ENCODE results near the gene VDAC1.

The VDAC1 gene

GRCh38 chr5:133950821-133951612 is 53.8 kb downstream of the VDAC1 start:
- DNase-seq (ENCODE audit: low read depth, low spot score), result no peak
- H3K4me3 ChIP-seq (ENCODE audit: low read depth, low read length), result no peak overlapping the region
- in situ Hi-C loops (cut with HindIII; ENCODE audit: low sequenced_read_pairs), result no loop called here
- TF ChIP-seq, protein P1, sequence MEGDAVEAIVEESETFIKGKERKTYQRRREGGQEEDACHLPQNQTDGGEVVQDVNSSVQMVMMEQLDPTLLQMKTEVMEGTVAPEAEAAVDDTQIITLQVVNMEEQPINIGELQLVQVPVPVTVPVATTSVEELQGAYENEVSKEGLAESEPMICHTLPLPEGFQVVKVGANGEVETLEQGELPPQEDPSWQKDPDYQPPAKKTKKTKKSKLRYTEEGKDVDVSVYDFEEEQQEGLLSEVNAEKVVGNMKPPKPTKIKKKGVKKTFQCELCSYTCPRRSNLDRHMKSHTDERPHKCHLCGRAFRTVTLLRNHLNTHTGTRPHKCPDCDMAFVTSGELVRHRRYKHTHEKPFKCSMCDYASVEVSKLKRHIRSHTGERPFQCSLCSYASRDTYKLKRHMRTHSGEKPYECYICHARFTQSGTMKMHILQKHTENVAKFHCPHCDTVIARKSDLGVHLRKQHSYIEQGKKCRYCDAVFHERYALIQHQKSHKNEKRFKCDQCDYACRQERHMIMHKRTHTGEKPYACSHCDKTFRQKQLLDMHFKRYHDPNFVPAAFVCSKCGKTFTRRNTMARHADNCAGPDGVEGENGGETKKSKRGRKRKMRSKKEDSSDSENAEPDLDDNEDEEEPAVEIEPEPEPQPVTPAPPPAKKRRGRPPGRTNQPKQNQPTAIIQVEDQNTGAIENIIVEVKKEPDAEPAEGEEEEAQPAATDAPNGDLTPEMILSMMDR (IDR thresholded peaks at IDR 0.05; ENCODE audit: low read depth, low read length), result no peak

DNA sequence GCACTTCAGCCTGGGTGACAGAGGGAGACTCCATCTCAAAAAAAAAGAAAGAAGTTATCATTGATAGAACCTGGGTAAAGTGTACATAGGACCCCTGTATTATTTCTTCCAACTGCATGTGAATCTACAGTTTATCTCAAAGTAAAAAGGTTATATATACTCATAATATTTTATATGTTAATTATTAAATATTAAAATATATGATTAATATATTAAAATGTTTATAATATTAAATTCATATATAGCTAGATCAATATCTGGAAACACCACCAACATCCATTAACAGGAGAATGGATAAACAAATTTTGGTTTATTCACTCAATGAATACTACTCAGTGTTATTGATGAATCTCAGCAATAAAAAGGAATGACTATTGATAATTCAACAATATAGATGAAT is 56.1 kb downstream of the VDAC1 start:
- H3K4me3 ChIP-seq (ENCODE audit: low read depth, low read length), result no peak overlapping the region
- TF ChIP-seq, protein P1 (IDR thresholded peaks at IDR 0.05; ENCODE audit: low read depth, low read length), result no peak
- in situ Hi-C loops (cut with HindIII; ENCODE audit: low sequenced_read_pairs), result no loop called here
- no peak for DNase-seq (ENCODE audit: low read depth, low spot score)

GRCh38 chr5:133947431-133947841 is 57.3 kb downstream of the VDAC1 start:
- no peak overlapping the region for H3K4me3 ChIP-seq (ENCODE audit: low read depth, low read length)
- peak; percentile 56 for DNase-seq (ENCODE audit: low read depth, low spot score)
- TF ChIP-seq, protein P1 (IDR thresholded peaks at IDR 0.05; ENCODE audit: low read depth, low read length), result no peak
- in situ Hi-C loops (cut with HindIII; ENCODE audit: low sequenced_read_pairs), result no loop called here

DNA sequence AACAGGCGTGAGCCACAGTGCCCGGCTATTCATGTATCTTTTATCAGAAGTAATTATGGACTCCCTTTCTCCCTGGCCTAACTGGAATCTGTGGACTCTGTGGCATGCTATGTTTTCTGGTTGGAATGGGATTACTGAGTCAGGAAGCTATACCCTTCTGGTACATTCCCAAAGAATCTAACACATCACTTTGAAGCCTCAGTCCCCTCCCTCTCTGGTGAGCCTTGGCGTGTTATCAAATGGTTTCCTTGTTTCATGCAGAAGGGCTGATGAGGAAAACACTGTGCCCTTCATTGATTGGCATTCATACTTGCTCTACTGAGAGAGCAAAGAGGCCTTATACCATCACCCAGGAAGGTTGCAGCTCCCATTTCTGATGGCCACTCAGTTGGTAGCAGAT is 59.2 kb downstream of the VDAC1 start:
- DNase-seq (ENCODE audit: low read depth, low spot score), result no peak
- H3K4me3 ChIP-seq (ENCODE audit: low read depth, low read length), result no peak overlapping the region
- in situ Hi-C loops (cut with HindIII; ENCODE audit: low sequenced_read_pairs), result no loop called here
- TF ChIP-seq, protein P1 (IDR thresholded peaks at IDR 0.05; ENCODE audit: low read depth, low read length), result no peak

GRCh38 chr5:133944263-133945185 is 60.3 kb downstream of the VDAC1 start:
- TF ChIP-seq, protein P1 (IDR thresholded peaks at IDR 0.05; ENCODE audit: low read depth, low read length), result peak; percentile 80
- no peak overlapping the region for H3K4me3 ChIP-seq (ENCODE audit: low read depth, low read length)
- in situ Hi-C loops (cut with HindIII; ENCODE audit: low sequenced_read_pairs), result no loop called here
- peak; percentile 41 for DNase-seq (ENCODE audit: low read depth, low spot score)

- H3K4me3 ChIP-seq (ENCODE audit: low read depth, low read length), result no peak overlapping the region
- in situ Hi-C loops (cut with HindIII; ENCODE audit: low sequenced_read_pairs), result no loop called here
- DNase-seq (ENCODE audit: low read depth, low spot score), result no peak
- TF ChIP-seq, protein P1 (IDR thresholded peaks at IDR 0.05; ENCODE audit: low read depth, low read length), result no peak
These were observed 61.3 kb downstream of the VDAC1 start for GRCh38 chr5:133943475-133943817.
